CD14-positive monocyte (primary cell): ENCODE results near the gene PARP9. TPM values are rescaled to one million over a fixed set of nuclear protein-coding genes. Genes with fewer than 3 reads are reported as not detected.
"Not testable (repeated sequence)": the region's sequence is repeated elsewhere in the genome, so short reads cannot be mapped to it uniquely, and the experiment has no call there.

Source experiments
- DNase-seq, 3 donors: peaks; one replicate each; pipeline ENCODE4 v3.0.0-alpha.2; 2011 to 2022
- H2AFZ ChIP-seq: 2 replicates; pipeline ENCODE4 v1.6.0; 2012; ENCODE audit warnings: mild to moderate bottlenecking, low read depth, low read length, inconsistent platforms; ENCODE audit not compliant: insufficient read depth, poor library complexity, severe bottlenecking
- H3K27ac ChIP-seq, 2 donors: 1 replicate in 1 of 2; 2 replicates in 1 of 2; pipeline ENCODE4 v1.5.1; 2012 to 2013; ENCODE audit warnings: low read length in 2 of 2, control low read depth in 1 of 2, inconsistent platforms in 1 of 2, low read depth in 1 of 2, mild to moderate bottlenecking in 1 of 2
- H3K27me3 ChIP-seq, 2 donors: one replicate each; pipeline versions ENCODE4 v1.6.0 to v1.6.1; 2011 to 2013; ENCODE audit warnings: low read length in 2 of 2; ENCODE audit not compliant: control insufficient read depth in 2 of 2, insufficient read depth in 2 of 2
- H3K36me3 ChIP-seq, 2 donors: replicated peaks in 1 of 2; 1 replicate in 1 of 2; 2 replicates in 1 of 2; pipeline versions ENCODE4 v1.5.1 to v1.6.1; 2012 to 2013; ENCODE audit warnings: low read length in 2 of 2, control low read depth in 1 of 2, inconsistent platforms in 1 of 2, mild to moderate bottlenecking in 1 of 2; ENCODE audit not compliant: insufficient read depth in 2 of 2, control insufficient read depth in 1 of 2
- H3K4me1 ChIP-seq, 2 donors: 1 replicate in 1 of 2; 2 replicates in 1 of 2; pipeline versions ENCODE4 v1.5.1 to v1.6.1; 2012 to 2013; ENCODE audit warnings: low read length in 2 of 2, control low read depth in 1 of 2, inconsistent platforms in 1 of 2, mild to moderate bottlenecking in 1 of 2, moderate library complexity in 1 of 2; ENCODE audit not compliant: insufficient read depth in 2 of 2, control insufficient read depth in 1 of 2
- H3K4me2 ChIP-seq: replicated peaks from 2 replicates; pipeline ENCODE3; 2012; ENCODE audit warnings: low read length, moderate library complexity, mild to moderate bottlenecking; ENCODE audit not compliant: poor library complexity, severe bottlenecking; ENCODE audit errors: extremely low read depth
- H3K4me3 ChIP-seq, 3 experiments: fragments of 200-600 bp in 1 of 3; sonication (generic) in 1 of 3; replicated peaks in 1 of 3; 1 replicate in 2 of 3; 2 replicates in 1 of 3; pipeline ENCODE4 v1.5.1; 2011 to 2013; ENCODE audit warnings: low read length in 3 of 3, mild to moderate bottlenecking in 3 of 3, control low read depth in 2 of 3, low read depth in 2 of 3, inconsistent platforms in 1 of 3, moderate library complexity in 1 of 3
- H3K79me2 ChIP-seq: 2 replicates; pipeline ENCODE4 v1.6.0; 2012; ENCODE audit warnings: mild to moderate bottlenecking, control low read depth, inconsistent platforms, low read length, moderate library complexity; ENCODE audit not compliant: insufficient read depth
- H3K9ac ChIP-seq: 2 replicates; pipeline ENCODE4 v1.6.0; 2017; ENCODE audit warnings: low read length, mild to moderate bottlenecking; ENCODE audit not compliant: insufficient read depth, poor library complexity, severe bottlenecking
- H3K9me3 ChIP-seq, 2 donors: replicated peaks in 1 of 2; 1 replicate in 1 of 2; 2 replicates in 1 of 2; pipeline versions ENCODE4 v1.5.1 to v1.6.1; 2012 to 2013; ENCODE audit warnings: low read length in 2 of 2, control low read depth in 1 of 2; ENCODE audit not compliant: control insufficient read depth in 1 of 2, insufficient read depth in 1 of 2
- H4K20me1 ChIP-seq: 2 replicates; pipeline ENCODE4 v1.6.0; 2012; ENCODE audit warnings: mild to moderate bottlenecking, low read length, control low read depth, moderate library complexity; ENCODE audit not compliant: insufficient read depth
- H3K27ac Mint-ChIP-seq, 7 donors: one replicate each; pipeline ENCODE4 v1.8.0; 2020; ENCODE audit warnings: mild to moderate bottlenecking in 7 of 7, mixed read lengths in 7 of 7, moderate library complexity in 6 of 7, inconsistent platforms in 2 of 7
- H3K27me3 Mint-ChIP-seq, 3 donors: one replicate each; pipeline ENCODE4 v1.8.0; 2021 to 2022; ENCODE audit warnings: low read depth in 3 of 3, mild to moderate bottlenecking in 3 of 3, mixed read lengths in 3 of 3, moderate library complexity in 3 of 3, inconsistent platforms in 1 of 3
- H3K36me3 Mint-ChIP-seq, 2 donors: one replicate each; pipeline ENCODE4 v1.8.0; 2020; ENCODE audit warnings: mixed read lengths in 2 of 2, inconsistent platforms in 1 of 2, mild to moderate bottlenecking in 1 of 2
- H3K4me1 Mint-ChIP-seq: one replicate; pipeline ENCODE4 v1.8.0; 2020; ENCODE audit warnings: mild to moderate bottlenecking, mixed read lengths
- H3K4me3 Mint-ChIP-seq, 2 donors: one replicate each; pipeline ENCODE4 v1.8.0; 2020; ENCODE audit warnings: mild to moderate bottlenecking in 2 of 2, mixed read lengths in 2 of 2, moderate library complexity in 1 of 2
- H3K9me3 Mint-ChIP-seq, 7 donors: one replicate each; pipeline ENCODE4 v1.8.0; 2020 to 2022; ENCODE audit warnings: mixed read lengths in 7 of 7, mild to moderate bottlenecking in 6 of 7, moderate library complexity in 6 of 7, inconsistent platforms in 2 of 7
- CTCF ChIP-seq: fragments of 200-600 bp; IDR thresholded peaks from one replicate; pipeline ENCODE4 v1.8.0; 2022; ENCODE audit warnings: antibody characterized with exemption, mild to moderate bottlenecking
- WGBS: methylation state at CpG from one replicate; pipeline ENCODE4 v1.1.5; 2013; ENCODE audit warnings: missing lambda C conversion rate; ENCODE audit not compliant: insufficient coverage; 5-methylcytosine and 5-hydroxymethylcytosine counted together
- intact Hi-C, 2 donors: fragments of 100-400 bp; cut with micrococcal nuclease; formaldehyde crosslinking; loops; one replicate each; pipeline versions ENCODE4 v1.15.0 to v1.15.1; 2023
- polyA plus RNA-seq, 3 donors: library from polyadenylated mRNA; depleted of rRNA in 1 of 3; unstranded in 2 of 3; stranded (reverse) in 1 of 3; fragments of 300-500 nt in 2 of 3; fragments of >200 nt in 1 of 3; fragmentation: Illumina TruSeq in 2 of 3; gene quantifications; 1 replicate in 2 of 3; 2 replicates in 1 of 3; pipeline ENCODE4 v1.2.3, GENCODE V29; 2012 to 2021

PARP9 gene
- polyA plus RNA-seq, 3 donors, result 31.4 to 43.3 (median 34.4) TPM

DNA sequence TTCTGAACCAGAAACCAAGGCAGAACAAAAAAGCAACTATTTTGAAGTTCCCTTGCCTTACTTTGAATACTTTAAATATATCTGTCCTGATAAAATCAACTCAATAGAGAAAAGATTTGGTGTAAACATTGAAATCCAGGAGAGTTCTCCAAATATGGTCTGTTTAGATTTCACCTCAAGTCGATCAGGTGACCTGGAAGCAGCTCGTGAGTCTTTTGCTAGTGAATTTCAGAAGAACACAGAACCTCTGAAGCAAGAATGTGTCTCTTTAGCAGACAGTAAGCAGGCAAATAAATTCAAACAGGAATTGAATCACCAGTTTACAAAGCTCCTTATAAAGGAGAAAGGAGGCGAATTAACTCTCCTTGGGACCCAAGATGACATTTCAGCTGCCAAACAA lies 4.7 kb upstream of the PARP9 start:
- WGBS, result 86% methylated on average over 1 of the region's 3 CpGs
- Histone ChIP-seq H3K79me2 (peaks cover 49% of the 10 kb centered on the region), H4K20me1 (peaks cover 40% of the 10 kb centered on the region), H3K9ac (no peak overlapping the region), H3K27me3 (no peaks in the 10 kb centered on the region), H3K9me3 (no peaks in the 10 kb centered on the region), H2AFZ (no peak overlapping the region), H3K4me3 (no peak overlapping the region), H3K4me2 (no peak overlapping the region), H3K4me1 (peaks cover 18 to 21% of the 10 kb centered on the region in 2 donors), H3K36me3 (peaks cover 57 to 75% of the 10 kb centered on the region in 2 donors), H3K27ac (peak overlapping the region in 1 of 2 donors; percentile 25)
- Mint-ChIP-seq H3K4me1 (peaks cover 45% of the 10 kb centered on the region), H3K27me3 (peaks cover 0 to 2% (median 0%) of the 10 kb centered on the region in 3 donors), H3K9me3 (peaks cover 0 to 2% (median 0%) of the 10 kb centered on the region in 7 donors), H3K27ac (peak overlapping the region in 3 of 7 donors; percentile 39 to 55 (median 44)), H3K36me3 (peaks cover 66 to 67% of the 10 kb centered on the region in 2 donors), H3K4me3 (no peak overlapping the region)
- no peak for DNase-seq
- intact Hi-C loops, result loop anchor here in 1 of 2 donors (10.0 kb wide), 1 partner anchor 46 kb away; no protein-coding TSS in a partner anchor
- TF ChIP-seq CTCF, result no peak

DNA sequence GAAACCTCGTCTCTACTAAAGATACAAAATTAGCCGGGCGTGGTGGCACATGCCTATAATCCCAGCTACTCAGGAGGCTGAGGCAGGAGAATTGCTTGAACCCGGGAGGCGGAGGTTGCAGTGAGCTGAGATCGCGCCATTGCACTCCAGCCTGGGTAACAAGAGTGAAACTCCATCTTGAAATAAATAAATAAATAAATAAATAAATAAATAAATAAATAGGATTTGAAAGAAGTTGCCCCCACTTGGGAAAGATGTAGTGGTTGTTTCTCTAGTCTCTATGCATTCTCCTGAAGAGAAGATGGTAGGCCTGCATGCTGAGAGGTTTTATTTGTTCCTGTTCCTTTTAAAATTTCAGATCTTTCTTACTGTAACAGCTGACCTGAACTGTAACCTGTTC lies 4.0 kb upstream of the PARP9 start:
- not testable (repeated sequence) for H2AFZ ChIP-seq, H3K4me3 ChIP-seq, H3K27me3 ChIP-seq, H3K9ac ChIP-seq, H3K4me2 ChIP-seq, H3K9me3 Mint-ChIP-seq, H3K4me3 Mint-ChIP-seq, H3K27me3 Mint-ChIP-seq, DNase-seq, H3K9me3 ChIP-seq
- Histone ChIP-seq H3K36me3 (peaks cover 56 to 72% of the 10 kb centered on the region in 2 donors), H3K79me2 (peaks cover 56% of the 10 kb centered on the region), H3K27ac (peak overlapping the region in 1 of 2 donors; percentile 25), H3K4me1 (peaks cover 20 to 24% of the 10 kb centered on the region in 2 donors), H4K20me1 (peaks cover 35% of the 10 kb centered on the region)
- WGBS, result no CpG with 5 or more reads among the region's 7 CpGs
- Mint-ChIP-seq H3K4me1 (peaks cover 45% of the 10 kb centered on the region), H3K27ac (peak overlapping the region in 3 of 7 donors; percentile 39 to 75 (median 55)), H3K36me3 (peaks cover 63% of the 10 kb centered on the region in 2 donors)
- intact Hi-C loops, result loop anchor here in 1 of 2 donors (10.0 kb wide), 1 partner anchor 47 kb away; no protein-coding TSS in a partner anchor
